HEK293T (cell line): ENCODE results near the gene CPT1B.

Experiments used
- ARNT ChIP-seq: fragments of 450-650 bp; IDR thresholded peaks from 2 replicates; pipeline ENCODE4 v1.6.1; 2017; ENCODE audit warnings: mild to moderate bottlenecking
- BHLHE40 ChIP-seq: fragments of 450-650 bp; IDR thresholded peaks from 2 replicates; pipeline ENCODE4 v1.6.1; 2016; ENCODE audit warnings: mild to moderate bottlenecking, moderate library complexity, borderline replicate concordance
- CTBP1 ChIP-seq: fragments of 450-650 bp; IDR thresholded peaks from 2 replicates; pipeline ENCODE4 v1.6.1; 2016; ENCODE audit warnings: borderline replicate concordance
- ELF4 ChIP-seq: fragments of 450-650 bp; IDR thresholded peaks from 2 replicates; pipeline ENCODE4 v1.6.1; 2017; ENCODE audit warnings: antibody characterized with exemption
- FOXA1 ChIP-seq: fragments of 450-650 bp; IDR thresholded peaks from 2 replicates; pipeline ENCODE4 v1.6.1; 2016; ENCODE audit warnings: mild to moderate bottlenecking
- FOXK2 ChIP-seq: fragments of 450-650 bp; IDR thresholded peaks from 2 replicates; pipeline ENCODE4 v1.6.1; 2016; ENCODE audit warnings: mild to moderate bottlenecking
- FOXM1 ChIP-seq: fragments of 450-650 bp; IDR thresholded peaks from 2 replicates; pipeline ENCODE4 v1.6.1; 2017; ENCODE audit warnings: mild to moderate bottlenecking, borderline replicate concordance
- HDGF ChIP-seq: fragments of 450-650 bp; IDR thresholded peaks from 2 replicates; pipeline ENCODE4 v1.6.1; 2017; ENCODE audit warnings: antibody characterized with exemption, borderline replicate concordance
- L3MBTL2 ChIP-seq: fragments of 450-650 bp; conservative IDR thresholded peaks from 2 replicates; pipeline ENCODE4 v1.6.1; 2016; ENCODE audit warnings: mild to moderate bottlenecking
- NFRKB ChIP-seq: fragments of 450-650 bp; IDR thresholded peaks from 2 replicates; pipeline ENCODE4 v1.6.1; 2016; ENCODE audit warnings: mild to moderate bottlenecking, moderate library complexity
- SP1 ChIP-seq: fragments of 450-650 bp; IDR thresholded peaks from 2 replicates; pipeline ENCODE4 v1.6.1; 2017
- SUZ12 ChIP-seq: fragments of 450-650 bp; IDR thresholded peaks from 2 replicates; pipeline ENCODE4 v1.6.1; 2016; ENCODE audit warnings: mild to moderate bottlenecking
- TARDBP ChIP-seq: fragments of 450-650 bp; IDR thresholded peaks from 2 replicates; pipeline ENCODE4 v1.6.1; 2016
- ZNF384 ChIP-seq: fragments of 450-650 bp; IDR thresholded peaks from 2 replicates; pipeline ENCODE4 v1.6.1; 2016

DNA sequence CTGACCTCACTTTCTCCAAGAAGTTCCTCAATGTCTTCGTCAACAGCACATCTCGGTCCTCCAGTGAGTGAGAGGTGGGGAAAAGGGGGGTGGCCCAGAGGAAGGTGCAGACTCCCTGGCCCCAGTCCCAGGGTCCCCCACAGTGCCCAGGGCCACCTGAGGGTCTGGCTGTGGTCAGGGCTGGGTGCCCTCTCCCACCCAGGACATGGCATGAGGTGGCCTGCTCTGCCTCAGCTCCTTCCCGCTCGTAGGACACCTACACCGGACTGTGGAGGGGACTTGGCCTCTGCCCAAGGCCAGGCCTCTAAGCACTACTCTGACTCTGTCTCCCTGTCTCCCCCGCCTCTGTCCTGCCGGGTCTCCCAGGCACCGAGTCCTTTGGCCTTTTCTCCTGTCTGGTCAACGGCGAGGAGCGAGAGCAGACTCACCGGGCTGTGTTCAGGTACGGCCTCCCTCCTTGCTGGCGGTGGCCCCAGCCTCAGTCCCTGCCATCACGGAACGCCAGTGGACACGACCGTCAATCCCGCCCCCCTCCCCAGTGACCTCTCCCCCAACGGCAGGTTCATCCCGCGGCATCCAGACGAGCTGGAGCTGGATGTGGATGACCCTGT is 26.9 kb upstream of the CPT1B start:
- TF ChIP-seq ZNF384 (no peak), SUZ12 (no peak), CTBP1 (no peak), BHLHE40 (no peak), SP1 (no peak), HDGF (no peak), TARDBP (no peak), FOXM1 (no peak), ELF4 (no peak), ARNT (no peak), NFRKB (no peak), L3MBTL2 (no peak), FOXA1 (no peak), FOXK2 (no peak)
